NCI-H1436 treated with DMSO at 0.1 percent for 48 hours (cell line): ENCODE data around the gene PRDX6.
"Not testable (repeated sequence)": the region's sequence is repeated elsewhere in the genome, so short reads cannot be mapped to it uniquely, and the experiment has no call there.

Experiments
- DNase-seq: peaks from one replicate; lab custom pipeline; 2025; lab: John Stamatoyannopoulos, UW

The PRDX6 gene

GRCh38 chr1:173477286-173478093, at the start of gene PRDX6:
Gene PRDX6 (plus strand): TSS chr1:173477335. CDS start chr1:173477398, 63 bp downstream.
- no peak for DNase-seq

- DNase-seq = no peak
These were observed 47.4 kb upstream of the PRDX6 start for GRCh38 chr1:173429471-173430402.

- DNase-seq = no peak
These were observed 46.3 kb upstream of the PRDX6 start for GRCh38 chr1:173430677-173431303.

GRCh38 chr1:173431304-173432045, 45.7 kb upstream of the PRDX6 start:
- peak; percentile 23 for DNase-seq

- DNase-seq = no peak
These were observed 44.8 kb upstream of the PRDX6 start for GRCh38 chr1:173432331-173432730.

- no peak for DNase-seq
These were observed 43.3 kb upstream of the PRDX6 start for GRCh38 chr1:173433751-173434326.

- no peak for DNase-seq
These were observed 40.2 kb upstream of the PRDX6 start for GRCh38 chr1:173436841-173437428.

- no peak for DNase-seq
These were observed 38.5 kb upstream of the PRDX6 start for GRCh38 chr1:173438675-173439074.

GRCh38 chr1:173440430-173440829, 36.7 kb upstream of the PRDX6 start:
- DNase-seq = no peak

- DNase-seq = no peak
These were observed 32.4 kb upstream of the PRDX6 start for GRCh38 chr1:173444757-173445156.

GRCh38 chr1:173445164-173445563, 32.0 kb upstream of the PRDX6 start:
- no peak for DNase-seq

- no peak for DNase-seq
These were observed 31.5 kb upstream of the PRDX6 start for GRCh38 chr1:173445656-173446055.

- DNase-seq = no peak
These were observed 29.9 kb upstream of the PRDX6 start for GRCh38 chr1:173447224-173447623.

GRCh38 chr1:173448945-173449344, 28.2 kb upstream of the PRDX6 start:
- no peak for DNase-seq

GRCh38 chr1:173451981-173452380, 25.2 kb upstream of the PRDX6 start:
- no peak for DNase-seq

- DNase-seq = no peak
These were observed 23.2 kb upstream of the PRDX6 start for GRCh38 chr1:173453982-173454381.

- no peak for DNase-seq
These were observed 22.1 kb upstream of the PRDX6 start for GRCh38 chr1:173454966-173455524.

- DNase-seq = no peak
These were observed 17.2 kb upstream of the PRDX6 start for GRCh38 chr1:173459885-173460284.

- not testable (repeated sequence) for DNase-seq
These were observed 14.5 kb upstream of the PRDX6 start for GRCh38 chr1:173462666-173463065.

GRCh38 chr1:173464185-173464584, 12.9 kb upstream of the PRDX6 start:
- DNase-seq = not testable (repeated sequence)

GRCh38 chr1:173467426-173467825, 9.7 kb upstream of the PRDX6 start:
- no peak for DNase-seq
